Epithelial cell of proximal tubule (primary cell): ENCODE results near the gene KRAS. TPM values are rescaled to one million over a fixed set of nuclear protein-coding genes. Genes with fewer than 3 reads are reported as not detected.

Source experiments
- DNase-seq: peaks from one replicate; pipeline ENCODE4 v3.0.0-alpha.2; 2011; ENCODE audit warnings: low read depth
- H3K4me3 ChIP-seq: 2 replicates; pipeline ENCODE4 v1.5.1; 2011; ENCODE audit warnings: low read depth, mild to moderate bottlenecking, low read length
- total RNA-seq: library from RNA; depleted of rRNA; stranded (reverse); fragments of >200 nt; gene quantifications from 2 replicates; pipeline ENCODE4 v1.2.3, GENCODE V29; 2015
- TF ChIP-seq, protein P1 (sequence below): conservative IDR thresholded peaks from 2 replicates; pipeline ENCODE4 v1.5.1; 2012; ENCODE audit warnings: low read depth, mild to moderate bottlenecking, low read length

KRAS gene
- total RNA-seq, 1 donor from 2014 or later: 15.3 TPM

DNA sequence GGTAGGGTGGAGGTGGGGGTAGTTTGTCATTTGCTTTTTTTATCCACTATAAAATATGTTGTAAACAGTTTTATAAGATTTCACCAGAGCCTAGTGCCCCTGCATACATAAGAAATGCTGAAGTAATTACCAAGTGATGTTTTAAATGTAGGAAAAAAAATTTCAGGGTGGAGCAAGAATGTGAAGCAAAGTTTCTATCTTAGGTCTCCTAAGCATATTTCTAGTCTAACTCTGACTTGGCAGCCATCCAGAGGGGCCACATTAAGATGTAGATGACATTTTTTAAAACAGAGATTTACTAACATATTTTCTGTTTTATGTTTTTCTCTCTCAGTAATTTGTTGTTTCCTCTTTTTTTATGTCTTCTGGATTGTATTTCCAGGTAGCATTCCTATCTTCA is 15.8 kb upstream of the KRAS start:
- TF ChIP-seq, protein P1, sequence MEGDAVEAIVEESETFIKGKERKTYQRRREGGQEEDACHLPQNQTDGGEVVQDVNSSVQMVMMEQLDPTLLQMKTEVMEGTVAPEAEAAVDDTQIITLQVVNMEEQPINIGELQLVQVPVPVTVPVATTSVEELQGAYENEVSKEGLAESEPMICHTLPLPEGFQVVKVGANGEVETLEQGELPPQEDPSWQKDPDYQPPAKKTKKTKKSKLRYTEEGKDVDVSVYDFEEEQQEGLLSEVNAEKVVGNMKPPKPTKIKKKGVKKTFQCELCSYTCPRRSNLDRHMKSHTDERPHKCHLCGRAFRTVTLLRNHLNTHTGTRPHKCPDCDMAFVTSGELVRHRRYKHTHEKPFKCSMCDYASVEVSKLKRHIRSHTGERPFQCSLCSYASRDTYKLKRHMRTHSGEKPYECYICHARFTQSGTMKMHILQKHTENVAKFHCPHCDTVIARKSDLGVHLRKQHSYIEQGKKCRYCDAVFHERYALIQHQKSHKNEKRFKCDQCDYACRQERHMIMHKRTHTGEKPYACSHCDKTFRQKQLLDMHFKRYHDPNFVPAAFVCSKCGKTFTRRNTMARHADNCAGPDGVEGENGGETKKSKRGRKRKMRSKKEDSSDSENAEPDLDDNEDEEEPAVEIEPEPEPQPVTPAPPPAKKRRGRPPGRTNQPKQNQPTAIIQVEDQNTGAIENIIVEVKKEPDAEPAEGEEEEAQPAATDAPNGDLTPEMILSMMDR: no peak
- DNase-seq: no peak
- no peak overlapping the region for H3K4me3 ChIP-seq

DNA sequence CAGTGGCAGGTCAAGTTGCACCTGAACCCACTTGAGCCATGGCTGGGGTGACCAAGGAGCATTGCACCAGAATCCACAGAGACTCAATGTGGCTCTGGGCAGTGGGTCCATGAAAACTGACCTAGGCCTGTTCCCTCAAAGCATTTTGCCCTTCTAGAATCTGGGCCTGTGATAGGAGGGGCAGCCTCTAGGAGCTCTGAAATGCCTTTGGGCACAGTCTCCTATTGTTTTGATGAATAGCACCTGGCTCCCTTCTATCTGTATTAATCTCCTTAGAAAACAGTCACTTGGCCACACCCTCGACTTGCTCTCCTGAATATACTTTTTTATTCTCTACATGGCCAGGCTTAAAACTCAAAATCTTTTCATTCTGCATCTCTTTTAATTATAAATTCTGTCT is 14.1 kb upstream of the KRAS start:
- no peak for DNase-seq
- TF ChIP-seq, protein P1: no peak
- H3K4me3 ChIP-seq: no peak overlapping the region

DNA sequence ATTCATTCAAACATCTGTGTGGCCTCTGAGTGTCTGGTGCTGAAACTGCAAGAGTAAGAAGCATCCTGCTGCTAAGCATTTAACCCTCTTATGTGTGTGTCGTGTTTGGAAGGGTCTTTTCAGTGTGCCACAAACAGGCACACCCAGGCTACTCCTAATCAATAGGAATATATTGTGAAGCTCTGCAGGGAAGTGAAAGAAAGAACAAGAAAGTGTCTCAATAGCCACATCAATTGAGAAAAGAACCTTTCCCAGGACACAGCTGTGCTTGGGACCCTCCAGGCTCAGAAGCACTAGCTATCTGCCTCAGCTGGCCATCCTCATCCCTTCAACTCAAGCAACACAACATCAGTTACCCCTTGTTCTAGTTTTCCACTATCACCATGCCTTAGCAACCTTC is 13.4 kb upstream of the KRAS start:
- TF ChIP-seq, protein P1: no peak
- H3K4me3 ChIP-seq: no peak overlapping the region
- no peak for DNase-seq

GRCh38 chr12:25263594-25263993 is 12.9 kb upstream of the KRAS start:
- H3K4me3 ChIP-seq: no peak overlapping the region
- DNase-seq: no peak

GRCh38 chr12:25262389-25263074 is 11.8 kb upstream of the KRAS start:
- no peak overlapping the region for H3K4me3 ChIP-seq
- TF ChIP-seq, protein P1: no peak
- no peak for DNase-seq

More at GRCh38 chr12:25263594-25263993, 12.9 kb upstream of the KRAS start:
- TF ChIP-seq, protein P1: no peak

DNA sequence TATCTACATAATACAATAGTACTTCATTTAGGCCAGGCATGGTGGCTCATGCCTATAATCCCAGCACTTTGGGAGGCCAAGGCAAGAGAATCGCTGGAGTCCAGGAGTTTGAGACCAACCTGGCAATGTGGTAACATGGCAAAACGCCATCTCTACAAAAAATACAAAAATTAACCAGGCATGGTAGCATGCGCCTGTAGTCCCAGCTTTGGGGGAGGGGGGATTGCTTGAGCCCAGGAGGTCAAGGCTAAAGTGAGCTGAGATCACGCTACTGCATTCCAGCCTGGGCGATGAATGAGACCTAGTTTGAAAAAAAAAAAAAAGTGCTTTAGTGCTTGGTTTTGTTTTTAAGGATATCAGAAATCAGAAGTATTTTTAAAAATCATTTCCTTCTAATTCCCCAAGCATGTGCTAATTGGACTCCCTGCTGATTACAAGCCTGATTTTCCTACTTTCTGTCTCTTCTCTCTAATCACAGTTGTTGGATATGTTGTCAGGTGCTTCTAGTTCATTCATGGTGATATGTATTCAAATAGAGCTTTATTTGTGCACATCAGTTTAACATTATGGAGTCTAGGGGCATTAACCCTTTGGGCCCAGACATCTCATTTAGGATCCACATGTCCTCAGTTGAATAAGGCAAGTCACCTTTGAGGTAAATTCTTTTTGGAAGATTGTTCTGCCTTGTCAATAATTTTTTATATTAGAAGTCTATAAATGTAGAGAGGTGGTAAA is 7.0 kb upstream of the KRAS start:
- DNase-seq: no peak
- H3K4me3 ChIP-seq: no peak overlapping the region
- TF ChIP-seq, protein P1: no peak

GRCh38 chr12:25256826-25257225 is 6.1 kb upstream of the KRAS start:
- no peak for DNase-seq
- TF ChIP-seq, protein P1: no peak
- no peak overlapping the region for H3K4me3 ChIP-seq
